Mesenchymal stem cell (in vitro differentiated cells and primary cell): ENCODE results near the gene CHEK1.

Experiments
- DNase-seq: peaks from one replicate; pipeline ENCODE4 v3.0.0-alpha.2; 2013
- H2AFZ ChIP-seq: one replicate; pipeline ENCODE4 v1.6.1; 2013; ENCODE audit warnings: low read depth, mild to moderate bottlenecking, control low read depth, inconsistent platforms, low read length, moderate library complexity
- H2AK5ac ChIP-seq: 2 replicates; pipeline ENCODE4 v1.6.1; 2013; ENCODE audit warnings: low read length, moderate library complexity, mild to moderate bottlenecking, inconsistent platforms; ENCODE audit not compliant: severe bottlenecking
- H2BK120ac ChIP-seq: one replicate; pipeline ENCODE4 v1.6.1; 2013; ENCODE audit warnings: low read depth, mild to moderate bottlenecking, inconsistent platforms, low read length, moderate library complexity
- H2BK12ac ChIP-seq, 2 experiments: one replicate each; pipeline ENCODE4 v1.6.1; 2013; ENCODE audit warnings: inconsistent platforms in 2 of 2, low read length in 2 of 2, mild to moderate bottlenecking in 2 of 2, moderate library complexity in 2 of 2, control low read depth in 1 of 2
- H2BK15ac ChIP-seq: one replicate; pipeline ENCODE4 v1.6.1; 2013; ENCODE audit warnings: mild to moderate bottlenecking, low read depth, inconsistent platforms; ENCODE audit not compliant: poor library complexity, severe bottlenecking
- H2BK5ac ChIP-seq: 2 replicates; pipeline ENCODE4 v1.6.1; 2013; ENCODE audit warnings: low read depth, mild to moderate bottlenecking, low read length, control low read depth, inconsistent platforms; ENCODE audit not compliant: poor library complexity, severe bottlenecking
- H3K14ac ChIP-seq, 2 experiments: one replicate each; pipeline ENCODE4 v1.6.1; 2013; ENCODE audit warnings: inconsistent platforms in 2 of 2, low read length in 2 of 2, control low read depth in 1 of 2, mild to moderate bottlenecking in 1 of 2, moderate library complexity in 1 of 2
- H3K18ac ChIP-seq, 2 experiments: one replicate each; pipeline ENCODE4 v1.6.1; 2013; ENCODE audit warnings: inconsistent platforms in 2 of 2, low read length in 2 of 2, control low read depth in 1 of 2, low read depth in 1 of 2, mild to moderate bottlenecking in 1 of 2
- H3K23ac ChIP-seq, 2 experiments: one replicate each; pipeline ENCODE4 v1.6.1; 2013; ENCODE audit warnings: inconsistent platforms in 2 of 2, low read length in 2 of 2, mild to moderate bottlenecking in 2 of 2, moderate library complexity in 2 of 2, control low read depth in 1 of 2
- H3K27ac ChIP-seq: 2 replicates; pipeline ENCODE4 v1.5.1; 2013; ENCODE audit warnings: mild to moderate bottlenecking, moderate library complexity, low read length, control low read depth, inconsistent platforms; ENCODE audit not compliant: poor library complexity, severe bottlenecking
- H3K27me3 ChIP-seq, 2 experiments: 2 replicates each; pipeline versions ENCODE4 v1.6.1 to v1.7.0; 2013; ENCODE audit warnings: low read length in 2 of 2, mild to moderate bottlenecking in 2 of 2, moderate library complexity in 2 of 2, control low read depth in 1 of 2, inconsistent platforms in 1 of 2; ENCODE audit not compliant: control insufficient read depth in 1 of 2, insufficient read depth in 1 of 2
- H3K36me3 ChIP-seq, 2 experiments: 2 replicates each; pipeline versions ENCODE4 v1.6.1 to v1.7.0; 2013; ENCODE audit warnings: low read length in 2 of 2, control low read depth in 1 of 2, inconsistent platforms in 1 of 2, low read depth in 1 of 2, mild to moderate bottlenecking in 1 of 2; ENCODE audit not compliant: insufficient read depth in 2 of 2, control insufficient read depth in 1 of 2
- H3K4ac ChIP-seq, 2 experiments: one replicate each; pipeline ENCODE4 v1.6.1; 2013; ENCODE audit warnings: inconsistent platforms in 2 of 2, low read length in 2 of 2, mild to moderate bottlenecking in 2 of 2, moderate library complexity in 2 of 2, control low read depth in 1 of 2, low read depth in 1 of 2
- H3K4me1 ChIP-seq: 2 replicates; pipeline ENCODE4 v1.6.1; 2013; ENCODE audit warnings: low read depth, low read length, control low read depth; ENCODE audit not compliant: control insufficient read depth, insufficient read depth
- H3K4me2 ChIP-seq: 2 replicates; pipeline ENCODE4 v1.6.1; 2013; ENCODE audit warnings: low read length, mild to moderate bottlenecking, inconsistent platforms; ENCODE audit not compliant: poor library complexity, severe bottlenecking
- H3K4me3 ChIP-seq, 2 experiments: 2 replicates each; pipeline versions ENCODE4 v1.5.1 to v1.7.0; 2013; ENCODE audit warnings: low read length in 2 of 2, mild to moderate bottlenecking in 2 of 2, control low read depth in 1 of 2, low read depth in 1 of 2; ENCODE audit not compliant: insufficient read depth in 1 of 2
- H3K79me1 ChIP-seq: replicated peaks from 2 replicates; pipeline ENCODE4 v1.6.1; 2013; ENCODE audit warnings: mild to moderate bottlenecking, control low read depth, low read length, inconsistent platforms; ENCODE audit not compliant: poor library complexity, severe bottlenecking
- H3K9ac ChIP-seq: 2 replicates; pipeline ENCODE4 v1.7.0; 2013; ENCODE audit warnings: mild to moderate bottlenecking, low read length, moderate library complexity
- H3K9me3 ChIP-seq: 2 replicates; pipeline ENCODE4 v1.7.0; 2013; ENCODE audit warnings: mild to moderate bottlenecking, low read length; ENCODE audit not compliant: control insufficient read depth
- H4K8ac ChIP-seq: one replicate; pipeline ENCODE4 v1.6.1; 2013; ENCODE audit warnings: inconsistent platforms, mild to moderate bottlenecking, low read length, moderate library complexity
- H4K91ac ChIP-seq: one replicate; pipeline ENCODE4 v1.6.1; 2013; ENCODE audit warnings: mild to moderate bottlenecking, low read length, inconsistent platforms
- WGBS: methylation state at CpG from one replicate; pipeline ENCODE4 v1.1.7; 2013; ENCODE audit warnings: mixed read lengths; 5-methylcytosine and 5-hydroxymethylcytosine counted together

CHEK1 gene

DNA sequence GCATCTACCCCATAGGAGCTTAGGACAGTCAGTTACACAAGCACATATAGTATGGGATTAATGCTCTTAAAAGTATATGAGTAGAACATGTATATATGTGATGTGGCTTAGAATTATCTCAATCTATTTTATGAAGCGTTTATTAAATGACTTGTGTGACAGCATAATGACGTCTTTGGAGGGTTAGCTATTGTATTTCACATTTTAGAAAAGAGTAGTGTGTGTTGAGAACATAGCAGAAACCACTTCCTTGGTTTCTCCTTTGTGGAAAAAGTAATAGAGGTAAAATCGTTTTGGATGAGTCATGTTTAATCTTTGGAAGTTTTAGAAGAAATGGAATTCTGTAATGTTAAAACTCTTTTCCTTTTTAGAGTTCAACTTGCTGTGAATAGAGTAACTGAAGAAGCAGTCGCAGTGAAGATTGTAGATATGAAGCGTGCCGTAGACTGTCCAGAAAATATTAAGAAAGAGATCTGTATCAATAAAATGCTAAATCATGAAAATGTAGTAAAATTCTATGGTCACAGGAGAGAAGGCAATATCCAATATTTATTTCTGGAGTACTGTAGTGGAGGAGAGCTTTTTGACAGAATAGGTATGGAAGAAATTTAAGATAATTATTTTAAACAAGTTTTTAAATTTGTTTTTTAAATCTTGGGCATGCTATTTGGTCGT is 2.4 kb downstream of the CHEK1 start:
- no peak overlapping the region for H2BK5ac ChIP-seq
- H3K14ac ChIP-seq = no peak overlapping the region
- peak overlapping the region; percentile 96 for H3K9ac ChIP-seq
- H4K91ac ChIP-seq = no peak overlapping the region
- H3K18ac ChIP-seq = no peak overlapping the region
- no peak overlapping the region for H2AK5ac ChIP-seq
- no peak overlapping the region for H3K4ac ChIP-seq
- H3K79me1 ChIP-seq = peaks cover 10% of the 10 kb centered on the region
- peak overlapping the region; percentile 88 for H3K4me2 ChIP-seq
- H3K23ac ChIP-seq = no peak overlapping the region
- no peak overlapping the region for H4K8ac ChIP-seq
- H3K4me3 ChIP-seq = peak overlapping the region in 1 of 2 experiments; percentile 91
- no peaks in the 10 kb centered on the region for H3K27me3 ChIP-seq
- peak overlapping the region; percentile 96 for H3K27ac ChIP-seq
- DNase-seq = no peak
- 59% methylated on average over 6 of the region's 7 CpGs for WGBS
- H2AFZ ChIP-seq = no peak overlapping the region
- H2BK12ac ChIP-seq = no peak overlapping the region
- H2BK120ac ChIP-seq = no peak overlapping the region
- peaks cover 1% of the 10 kb centered on the region for H3K4me1 ChIP-seq
- no peaks in the 10 kb centered on the region for H3K9me3 ChIP-seq
- H2BK15ac ChIP-seq = no peak overlapping the region
- H3K36me3 ChIP-seq = peaks cover 7 to 21% of the 10 kb centered on the region in 2 experiments

DNA sequence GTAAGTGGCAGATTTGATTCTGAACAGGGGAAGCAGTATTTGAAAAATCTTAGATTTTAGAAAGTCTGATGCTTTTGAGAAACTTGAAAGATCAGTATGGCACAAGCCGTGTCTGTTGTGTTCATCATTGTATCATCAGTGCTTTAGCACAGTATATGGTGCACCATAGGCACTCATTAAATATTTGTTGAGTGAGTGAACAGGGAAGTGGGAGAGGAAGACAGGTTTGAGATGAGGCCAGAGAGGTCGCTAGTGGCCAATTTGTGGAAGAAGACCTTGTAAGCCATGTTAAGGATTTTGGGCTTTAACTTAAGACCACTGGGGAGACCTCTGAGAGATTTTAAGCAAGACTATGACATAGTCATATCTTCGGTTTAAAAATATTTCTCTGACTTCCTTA is 12.9 kb downstream of the CHEK1 start:
- no peak overlapping the region for H3K23ac ChIP-seq
- peaks cover 13% of the 10 kb centered on the region for H3K79me1 ChIP-seq
- no peak overlapping the region for H3K9ac ChIP-seq
- no peak overlapping the region for H3K4ac ChIP-seq
- no peak overlapping the region for H3K14ac ChIP-seq
- 97% methylated on average over 2 of the region's 3 CpGs for WGBS
- no peak overlapping the region for H2BK12ac ChIP-seq
- H2BK120ac ChIP-seq = no peak overlapping the region
- no peaks in the 10 kb centered on the region for H3K4me1 ChIP-seq
- peaks cover 6 to 58% of the 10 kb centered on the region in 2 experiments for H3K36me3 ChIP-seq
- no peak overlapping the region for H2AFZ ChIP-seq
- H3K18ac ChIP-seq = no peak overlapping the region
- no peak overlapping the region for H2AK5ac ChIP-seq
- no peak overlapping the region for H3K4me2 ChIP-seq
- DNase-seq = no peak
- no peak overlapping the region for H2BK15ac ChIP-seq
- H4K8ac ChIP-seq = no peak overlapping the region
- no peaks in the 10 kb centered on the region for H3K9me3 ChIP-seq
- no peak overlapping the region for H4K91ac ChIP-seq
- no peak overlapping the region for H3K4me3 ChIP-seq
- no peaks in the 10 kb centered on the region for H3K27me3 ChIP-seq
- H3K27ac ChIP-seq = peak overlapping the region; percentile 28
- H2BK5ac ChIP-seq = no peak overlapping the region

DNA sequence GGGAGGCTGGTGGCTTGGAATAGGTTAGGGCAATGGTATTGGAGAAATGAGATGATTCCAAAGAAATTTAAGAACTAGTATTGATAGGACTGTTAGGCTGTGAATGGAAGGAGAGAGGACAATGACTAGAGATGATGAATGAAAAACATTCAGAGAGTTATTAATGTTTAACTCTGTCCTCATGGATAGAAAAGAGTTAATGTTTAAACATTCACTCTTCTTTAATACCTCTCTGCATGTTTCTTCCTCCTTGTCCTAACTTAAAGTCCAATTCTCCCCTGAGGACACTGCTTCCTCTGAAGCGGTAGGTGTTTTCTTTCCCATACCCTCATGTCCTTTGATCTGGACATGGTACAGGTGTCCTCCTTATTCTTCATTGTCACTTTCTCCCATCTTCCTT is 13.4 kb downstream of the CHEK1 start:
- Histone ChIP-seq H3K9me3 (no peaks in the 10 kb centered on the region), H3K79me1 (peaks cover 13% of the 10 kb centered on the region), H3K18ac (no peak overlapping the region), H3K36me3 (peaks cover 6 to 54% of the 10 kb centered on the region in 2 experiments), H4K91ac (no peak overlapping the region), H3K4ac (no peak overlapping the region), H4K8ac (no peak overlapping the region), H3K14ac (no peak overlapping the region), H2AFZ (no peak overlapping the region), H3K27me3 (no peaks in the 10 kb centered on the region), H3K9ac (no peak overlapping the region), H2BK12ac (no peak overlapping the region), H3K23ac (no peak overlapping the region), H3K4me1 (no peaks in the 10 kb centered on the region), H2BK120ac (no peak overlapping the region), H3K27ac (peak overlapping the region; percentile 76), H2AK5ac (no peak overlapping the region), H2BK15ac (no peak overlapping the region), H3K4me2 (peak overlapping the region; percentile 44), H2BK5ac (no peak overlapping the region), H3K4me3 (no peak overlapping the region)
- no peak for DNase-seq
- WGBS = 91% methylated on average over 1 of the region's 1 CpG

DNA sequence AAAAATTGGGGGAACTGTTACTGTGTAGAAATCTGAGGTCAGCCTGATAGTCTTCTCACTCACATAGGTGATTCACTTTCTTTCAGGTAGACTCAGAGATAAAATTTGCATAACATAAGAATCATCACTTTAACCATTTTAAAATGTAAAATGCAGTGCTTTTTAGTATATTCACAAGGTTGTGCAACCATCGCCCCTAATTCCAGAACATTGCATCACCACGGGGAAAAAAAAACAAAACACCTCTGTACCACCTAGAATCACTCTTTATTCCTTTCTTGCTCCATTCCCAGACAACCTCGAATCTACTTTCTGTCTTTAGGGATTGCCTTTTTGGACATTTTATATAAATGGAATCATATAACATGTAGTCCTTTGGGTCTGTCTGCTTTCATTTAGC is 20.9 kb downstream of the CHEK1 start:
- no peak overlapping the region for H3K4me3 ChIP-seq
- no peaks in the 10 kb centered on the region for H3K9me3 ChIP-seq
- no peak overlapping the region for H3K4ac ChIP-seq
- no peak overlapping the region for H2BK120ac ChIP-seq
- no peak overlapping the region for H2AK5ac ChIP-seq
- H4K91ac ChIP-seq = no peak overlapping the region
- H3K18ac ChIP-seq = no peak overlapping the region
- H3K36me3 ChIP-seq = peaks cover 7 to 38% of the 10 kb centered on the region in 2 experiments
- no peak for DNase-seq
- no peak overlapping the region for H3K9ac ChIP-seq
- no peak overlapping the region for H3K14ac ChIP-seq
- no peak overlapping the region for H2AFZ ChIP-seq
- no peaks in the 10 kb centered on the region for H3K27me3 ChIP-seq
- no peak overlapping the region for H3K23ac ChIP-seq
- no peak overlapping the region for H3K27ac ChIP-seq
- H2BK15ac ChIP-seq = no peak overlapping the region
- no peak overlapping the region for H2BK5ac ChIP-seq
- H3K79me1 ChIP-seq = peaks cover 16% of the 10 kb centered on the region
- H4K8ac ChIP-seq = no peak overlapping the region
- no peaks in the 10 kb centered on the region for H3K4me1 ChIP-seq
- no peak overlapping the region for H2BK12ac ChIP-seq
- no peak overlapping the region for H3K4me2 ChIP-seq
- WGBS = 93% methylated on average over 2 of the region's 3 CpGs
